ENCODE measurements around the gene SND1.

DNA sequence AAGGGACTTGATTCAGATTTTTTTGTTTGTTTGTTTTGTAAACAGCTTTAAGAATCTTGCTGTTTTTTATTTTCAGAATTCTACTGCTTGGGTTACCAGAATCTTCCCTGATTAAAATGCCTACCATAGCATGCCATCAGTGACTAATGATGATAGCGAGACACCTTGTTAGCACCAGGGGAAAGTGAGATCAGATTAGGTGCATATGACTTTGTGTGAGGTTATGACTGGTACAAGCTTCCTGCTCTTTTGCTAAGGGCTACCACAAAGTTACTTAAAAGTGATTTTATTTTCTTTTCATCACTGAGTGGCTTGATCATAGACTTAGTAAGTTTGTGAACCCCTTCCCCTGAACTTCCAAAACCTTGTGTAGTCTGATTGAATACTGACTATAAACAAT is 93.5 kb downstream of the SND1 start:
- TF ChIP-seq POLR2A (IDR thresholded peaks at IDR 0.05) (no peak), EP300 (IDR thresholded peaks at IDR 0.05) (no peak)
- TF ChIP-seq, protein P1, sequence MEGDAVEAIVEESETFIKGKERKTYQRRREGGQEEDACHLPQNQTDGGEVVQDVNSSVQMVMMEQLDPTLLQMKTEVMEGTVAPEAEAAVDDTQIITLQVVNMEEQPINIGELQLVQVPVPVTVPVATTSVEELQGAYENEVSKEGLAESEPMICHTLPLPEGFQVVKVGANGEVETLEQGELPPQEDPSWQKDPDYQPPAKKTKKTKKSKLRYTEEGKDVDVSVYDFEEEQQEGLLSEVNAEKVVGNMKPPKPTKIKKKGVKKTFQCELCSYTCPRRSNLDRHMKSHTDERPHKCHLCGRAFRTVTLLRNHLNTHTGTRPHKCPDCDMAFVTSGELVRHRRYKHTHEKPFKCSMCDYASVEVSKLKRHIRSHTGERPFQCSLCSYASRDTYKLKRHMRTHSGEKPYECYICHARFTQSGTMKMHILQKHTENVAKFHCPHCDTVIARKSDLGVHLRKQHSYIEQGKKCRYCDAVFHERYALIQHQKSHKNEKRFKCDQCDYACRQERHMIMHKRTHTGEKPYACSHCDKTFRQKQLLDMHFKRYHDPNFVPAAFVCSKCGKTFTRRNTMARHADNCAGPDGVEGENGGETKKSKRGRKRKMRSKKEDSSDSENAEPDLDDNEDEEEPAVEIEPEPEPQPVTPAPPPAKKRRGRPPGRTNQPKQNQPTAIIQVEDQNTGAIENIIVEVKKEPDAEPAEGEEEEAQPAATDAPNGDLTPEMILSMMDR (IDR thresholded peaks at IDR 0.05), result no peak
